Kidney epithelial cell (primary cell): ENCODE results near the gene TLCD3B. TPM values are rescaled to one million over a fixed set of nuclear protein-coding genes. Genes with fewer than 3 reads are reported as not detected.

ENCODE experiments used
- DNase-seq: peaks from one replicate; pipeline ENCODE4 v3.0.0-alpha.2; 2010; ENCODE audit warnings: low read depth
- H3K27me3 ChIP-seq: 2 replicates; pipeline ENCODE4 v1.6.0; 2011; ENCODE audit warnings: low read length; ENCODE audit not compliant: control insufficient read depth, insufficient read depth
- H3K36me3 ChIP-seq: 2 replicates; pipeline ENCODE4 v1.5.1; 2011; ENCODE audit warnings: low read length; ENCODE audit not compliant: control insufficient read depth, insufficient read depth
- H3K4me3 ChIP-seq: 2 replicates; pipeline ENCODE4 v1.5.1; 2011; ENCODE audit warnings: low read depth, mild to moderate bottlenecking, control low read depth, low read length
- total RNA-seq: library from RNA; depleted of rRNA; stranded (reverse); fragments of >200 nt; gene quantifications from 2 replicates; pipeline ENCODE4 v1.2.3, GENCODE V29; 2015
- TF ChIP-seq, protein P1 (sequence below): IDR thresholded peaks from 2 replicates; pipeline ENCODE4 v1.5.1; 2011; ENCODE audit warnings: mild to moderate bottlenecking, moderate library complexity, low read length, control low read depth, inconsistent platforms; ENCODE audit not compliant: insufficient read depth, poor library complexity, severe bottlenecking

TLCD3B gene
- total RNA-seq, 1 donor from 2014 or later: not detected

DNA sequence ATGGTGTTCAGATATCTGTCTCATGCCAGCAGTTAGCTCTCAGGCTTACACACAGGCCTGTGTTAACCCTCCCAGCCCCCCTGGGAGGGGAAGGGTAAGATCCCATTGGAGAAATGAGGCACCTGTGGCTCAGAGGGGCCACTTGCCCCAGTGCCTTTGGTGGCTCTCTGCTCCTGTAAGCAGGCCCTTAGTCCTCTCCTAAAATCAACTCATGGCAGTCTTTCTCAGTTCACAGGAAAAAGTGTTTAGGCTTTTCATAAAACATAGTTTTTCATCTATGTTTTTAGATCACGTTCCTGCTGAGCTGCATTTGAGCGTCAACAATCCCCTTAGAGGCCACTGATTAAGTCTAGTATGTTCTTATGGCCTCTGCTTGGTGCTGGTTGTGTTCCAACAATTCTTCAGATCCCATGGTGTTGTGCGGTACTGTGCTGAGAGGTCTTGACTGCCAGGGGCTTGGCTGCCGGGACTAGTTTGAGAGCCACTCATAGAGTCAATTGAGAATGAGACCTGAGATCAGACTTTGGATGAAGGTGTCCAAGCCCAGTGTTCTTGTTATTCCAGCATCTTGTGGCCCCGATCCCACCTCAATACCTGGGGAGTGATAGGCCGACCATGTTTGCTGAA lies 46.8 kb downstream of the TLCD3B start:
- TF ChIP-seq, protein P1, sequence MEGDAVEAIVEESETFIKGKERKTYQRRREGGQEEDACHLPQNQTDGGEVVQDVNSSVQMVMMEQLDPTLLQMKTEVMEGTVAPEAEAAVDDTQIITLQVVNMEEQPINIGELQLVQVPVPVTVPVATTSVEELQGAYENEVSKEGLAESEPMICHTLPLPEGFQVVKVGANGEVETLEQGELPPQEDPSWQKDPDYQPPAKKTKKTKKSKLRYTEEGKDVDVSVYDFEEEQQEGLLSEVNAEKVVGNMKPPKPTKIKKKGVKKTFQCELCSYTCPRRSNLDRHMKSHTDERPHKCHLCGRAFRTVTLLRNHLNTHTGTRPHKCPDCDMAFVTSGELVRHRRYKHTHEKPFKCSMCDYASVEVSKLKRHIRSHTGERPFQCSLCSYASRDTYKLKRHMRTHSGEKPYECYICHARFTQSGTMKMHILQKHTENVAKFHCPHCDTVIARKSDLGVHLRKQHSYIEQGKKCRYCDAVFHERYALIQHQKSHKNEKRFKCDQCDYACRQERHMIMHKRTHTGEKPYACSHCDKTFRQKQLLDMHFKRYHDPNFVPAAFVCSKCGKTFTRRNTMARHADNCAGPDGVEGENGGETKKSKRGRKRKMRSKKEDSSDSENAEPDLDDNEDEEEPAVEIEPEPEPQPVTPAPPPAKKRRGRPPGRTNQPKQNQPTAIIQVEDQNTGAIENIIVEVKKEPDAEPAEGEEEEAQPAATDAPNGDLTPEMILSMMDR: no peak
- peaks cover 1% of the 10 kb centered on the region for H3K36me3 ChIP-seq

DNA sequence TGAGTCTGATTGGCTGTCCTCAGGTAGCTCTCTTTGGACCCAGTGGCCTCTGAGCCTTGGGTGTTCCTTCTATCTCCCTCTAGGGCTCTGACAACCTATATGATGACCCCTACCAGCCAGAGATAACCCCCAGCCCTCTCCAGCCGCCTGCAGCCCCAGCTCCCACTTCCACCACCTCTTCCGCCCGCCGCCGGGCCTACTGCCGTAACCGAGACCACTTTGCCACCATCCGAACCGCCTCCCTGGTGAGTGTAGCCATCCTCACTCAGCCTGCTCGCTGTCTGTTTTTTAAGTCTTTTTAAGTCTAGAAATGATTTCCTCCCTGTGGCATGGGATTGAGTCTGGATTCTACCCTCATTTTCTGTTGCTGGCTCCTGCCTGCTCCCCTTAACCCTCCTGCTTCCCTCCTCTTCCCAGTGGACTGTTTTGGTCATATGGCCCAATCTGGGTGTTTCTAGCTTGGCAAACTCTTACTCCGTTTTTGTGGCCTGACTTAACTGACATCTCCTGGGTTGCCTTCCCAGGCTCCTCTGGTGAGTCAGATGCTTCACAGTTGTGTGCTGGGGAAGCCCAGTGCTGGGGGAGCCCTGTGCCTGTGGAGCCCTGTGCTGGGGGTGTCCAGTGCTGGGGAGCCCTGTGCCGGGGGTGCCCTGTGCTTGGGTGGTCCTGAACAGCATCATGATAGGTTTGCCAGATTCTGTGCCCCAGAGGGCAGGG lies 47.5 kb downstream of the TLCD3B start:
- Histone ChIP-seq H3K27me3 (no peaks in the 10 kb centered on the region), H3K4me3 (no peak overlapping the region), H3K36me3 (peaks cover 1% of the 10 kb centered on the region)
- no peak for DNase-seq
- TF ChIP-seq, protein P1: no peak

More for the DNA sequence above, 46.8 kb downstream of the TLCD3B start:
- DNase-seq: no peak
- Histone ChIP-seq H3K27me3 (no peaks in the 10 kb centered on the region), H3K4me3 (no peak overlapping the region)

DNA sequence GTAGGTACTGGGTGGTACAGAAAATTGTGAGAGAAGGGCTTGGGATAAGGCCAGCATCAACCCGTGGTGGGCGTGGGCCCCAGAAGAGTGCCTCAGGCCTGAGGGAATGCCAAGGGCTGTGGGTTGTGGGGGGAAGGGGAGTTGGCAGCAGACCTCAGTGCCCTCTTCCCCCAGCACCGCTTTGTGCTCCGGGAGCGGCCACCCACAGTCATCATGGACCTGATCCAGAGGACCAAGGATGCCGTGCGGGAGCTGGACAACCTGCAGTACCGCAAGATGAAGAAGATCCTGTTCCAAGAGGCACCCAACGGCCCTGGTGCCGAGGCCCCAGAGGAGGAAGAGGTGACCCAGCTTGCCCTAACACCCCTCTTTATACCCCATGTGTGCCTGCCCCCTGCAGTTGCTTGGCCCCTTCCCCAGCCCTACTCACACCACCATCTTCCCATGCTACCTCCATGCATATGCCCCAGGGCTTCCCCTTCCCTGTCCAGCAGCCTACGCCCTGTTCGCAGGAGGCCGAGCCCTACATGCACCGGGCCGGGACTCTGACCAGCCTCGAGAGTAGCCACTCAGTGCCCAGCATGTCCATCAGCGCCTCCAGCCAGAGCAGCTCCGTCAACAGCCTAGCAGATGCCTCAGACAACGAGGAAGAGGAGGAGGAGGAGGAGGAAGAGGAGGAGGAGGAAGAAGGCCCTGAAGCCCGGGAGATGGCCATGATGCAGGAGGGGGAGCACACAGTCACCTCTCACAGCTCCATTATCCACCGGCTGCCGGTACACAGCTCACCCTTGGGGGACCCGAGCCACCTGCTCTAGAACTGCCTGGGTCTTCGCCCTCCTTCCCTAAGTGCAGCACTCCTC lies 48.3 kb downstream of the TLCD3B start:
- DNase-seq: no peak
- Histone ChIP-seq H3K27me3 (no peaks in the 10 kb centered on the region), H3K36me3 (peaks cover 3% of the 10 kb centered on the region), H3K4me3 (no peak overlapping the region)
- TF ChIP-seq, protein P1: no peak

DNA sequence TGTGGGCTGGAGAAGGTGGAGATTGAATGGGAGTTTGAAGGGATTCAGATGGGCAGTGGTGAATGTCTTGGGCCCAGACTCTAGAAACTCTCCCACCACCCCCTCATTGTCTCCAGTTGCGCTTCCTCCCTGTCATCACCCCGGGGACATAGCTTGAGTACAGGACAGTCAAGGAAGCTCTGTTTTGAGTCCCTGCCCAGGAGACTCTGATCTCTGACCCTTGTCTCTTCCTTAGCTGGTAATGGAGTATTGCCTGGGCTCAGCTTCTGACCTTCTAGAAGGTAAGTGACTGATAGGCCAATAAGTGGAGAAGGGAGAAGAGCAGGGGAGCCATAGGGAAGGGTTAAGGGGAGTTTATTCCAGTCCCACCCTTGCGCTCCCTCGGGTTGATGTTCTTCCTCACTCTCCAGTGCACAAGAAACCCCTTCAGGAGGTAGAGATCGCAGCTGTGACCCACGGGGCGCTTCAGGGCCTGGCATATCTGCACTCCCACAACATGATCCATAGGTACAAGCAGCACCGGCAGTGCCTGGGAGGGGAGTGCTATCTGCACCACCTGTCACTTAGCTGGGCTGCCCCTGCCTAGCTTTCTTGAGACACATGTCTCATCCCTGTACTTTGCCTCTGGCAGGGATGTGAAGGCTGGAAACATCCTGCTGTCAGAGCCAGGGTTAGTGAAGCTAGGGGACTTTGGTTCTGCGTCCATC lies 52.4 kb downstream of the TLCD3B start:
- no peaks in the 10 kb centered on the region for H3K27me3 ChIP-seq
- DNase-seq: no peak
- peaks cover 1% of the 10 kb centered on the region for H3K36me3 ChIP-seq
- no peak overlapping the region for H3K4me3 ChIP-seq
- TF ChIP-seq, protein P1: no peak

DNA sequence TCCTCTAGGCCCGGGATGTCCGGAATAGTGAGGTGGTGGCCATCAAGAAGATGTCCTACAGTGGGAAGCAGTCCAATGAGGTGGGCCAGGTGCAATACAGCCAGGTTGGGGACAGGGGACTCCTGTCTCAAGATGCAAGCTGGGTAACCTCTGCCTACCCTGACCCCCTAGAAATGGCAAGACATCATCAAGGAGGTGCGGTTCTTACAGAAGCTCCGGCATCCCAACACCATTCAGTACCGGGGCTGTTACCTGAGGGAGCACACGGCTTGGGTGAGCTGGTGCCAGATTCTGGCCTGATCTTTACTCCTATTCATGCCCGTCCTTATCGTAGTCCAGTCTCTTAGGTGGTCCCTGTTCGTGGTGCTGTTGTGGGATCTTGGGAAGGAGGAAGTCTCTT lies 53.0 kb downstream of the TLCD3B start:
- TF ChIP-seq, protein P1: no peak
- no peak overlapping the region for H3K4me3 ChIP-seq
- H3K27me3 ChIP-seq: no peaks in the 10 kb centered on the region
- DNase-seq: no peak
- peaks cover 1% of the 10 kb centered on the region for H3K36me3 ChIP-seq
